CD8-positive, alpha-beta memory T cell (primary cell): ENCODE data around the gene SDK1. TPM values are rescaled to one million over a fixed set of nuclear protein-coding genes. Genes with fewer than 3 reads are reported as not detected.

Experiments used
- CTCF ChIA-PET: fragments of 350-600 bp; sonication (Branson Sonifier 250); formaldehyde crosslinking; loops from one replicate; lab custom pipeline; 2021; ENCODE audit warnings: antibody characterized with exemption; lab: Charles Lee
- POLR2A ChIA-PET: fragments of 350-600 bp; sonication (Branson Sonifier 250); formaldehyde crosslinking; loops from one replicate; lab custom pipeline; 2021; ENCODE audit warnings: antibody characterized with exemption; lab: Charles Lee
- DNase-seq, 5 donors: peaks; one replicate each; pipeline versions ENCODE4 v3.0.0 to v3.0.0-alpha.2; 2020 to 2022; ENCODE audit warnings: mixed read lengths in 1 of 5
- H3K27ac ChIP-seq: one replicate; pipeline ENCODE4 v1.7.0; 2013; ENCODE audit warnings: low read depth, mild to moderate bottlenecking, low read length, moderate library complexity
- H3K27me3 ChIP-seq: 2 replicates; pipeline ENCODE4 v1.7.0; 2013; ENCODE audit warnings: low read length, mild to moderate bottlenecking; ENCODE audit not compliant: insufficient read depth, poor library complexity, severe bottlenecking
- H3K36me3 ChIP-seq: 2 replicates; pipeline ENCODE4 v1.7.0; 2013; ENCODE audit warnings: mild to moderate bottlenecking, low read length, moderate library complexity; ENCODE audit not compliant: insufficient read depth
- H3K4me1 ChIP-seq: 2 replicates; pipeline ENCODE4 v1.7.0; 2013; ENCODE audit warnings: mild to moderate bottlenecking, low read length, moderate library complexity; ENCODE audit not compliant: insufficient read depth
- H3K4me3 ChIP-seq: 2 replicates; pipeline ENCODE4 v1.7.0; 2013; ENCODE audit warnings: mild to moderate bottlenecking, low read length
- H3K9me3 ChIP-seq: 2 replicates; pipeline ENCODE4 v1.7.0; 2013; ENCODE audit warnings: mild to moderate bottlenecking, low read length
- H3K27ac Mint-ChIP-seq, 8 donors: one replicate each; pipeline ENCODE4 v1.8.0; 2020 to 2021; ENCODE audit warnings: mixed read lengths in 8 of 8, mild to moderate bottlenecking in 6 of 8, inconsistent platforms in 3 of 8, moderate library complexity in 3 of 8
- H3K27me3 Mint-ChIP-seq, 2 donors: one replicate each; pipeline ENCODE4 v1.8.0; 2020 to 2021; ENCODE audit warnings: mixed read lengths in 2 of 2, mild to moderate bottlenecking in 1 of 2, moderate library complexity in 1 of 2
- H3K36me3 Mint-ChIP-seq, 3 donors: one replicate each; pipeline ENCODE4 v1.8.0; 2020 to 2021; ENCODE audit warnings: mixed read lengths in 3 of 3, inconsistent platforms in 1 of 3, mild to moderate bottlenecking in 1 of 3
- H3K4me1 Mint-ChIP-seq, 3 donors: one replicate each; pipeline ENCODE4 v1.8.0; 2020 to 2021; ENCODE audit warnings: mixed read lengths in 3 of 3, inconsistent platforms in 1 of 3, mild to moderate bottlenecking in 1 of 3
- H3K4me3 Mint-ChIP-seq, 7 donors: one replicate each; pipeline ENCODE4 v1.8.0; 2020 to 2021; ENCODE audit warnings: mixed read lengths in 7 of 7, mild to moderate bottlenecking in 6 of 7, moderate library complexity in 4 of 7, inconsistent platforms in 2 of 7
- H3K9me3 Mint-ChIP-seq, 5 donors: one replicate each; pipeline ENCODE4 v1.8.0; 2020 to 2022; ENCODE audit warnings: mixed read lengths in 5 of 5, mild to moderate bottlenecking in 3 of 5, moderate library complexity in 2 of 5, inconsistent platforms in 1 of 5
- polyA plus RNA-seq: library from polyadenylated mRNA; unstranded; fragments of 300-500 nt; fragmentation: Illumina TruSeq; gene quantifications from one replicate; pipeline ENCODE4 v1.2.3, GENCODE V29; 2021
- total RNA-seq, 2 experiments: library from RNA; stranded (reverse); gene quantifications; one replicate each; pipeline ENCODE4 v1.2.3, GENCODE V29; 2021

The SDK1 gene
- total and polyA plus RNA-seq, 3 experiments from 2014 or later = 0.04 TPM; not detected in 1

- Mint-ChIP-seq H3K27ac (no peak overlapping the region), H3K27me3 (peaks cover 0 to 2% of the 10 kb centered on the region in 2 donors), H3K4me1 (no peaks in the 10 kb centered on the region), H3K4me3 (no peak overlapping the region), H3K36me3 (peaks cover 0 to 3% (median 0%) of the 10 kb centered on the region in 3 donors), H3K9me3 (peaks cover 7 to 10% (median 8%) of the 10 kb centered on the region in 5 donors)
- no peaks in the 10 kb centered on the region for H3K27me3 ChIP-seq
- POLR2A ChIA-PET = no interaction called here
- H3K4me3 ChIP-seq = no peak overlapping the region
- no peaks in the 10 kb centered on the region for H3K9me3 ChIP-seq
- H3K36me3 ChIP-seq = no peaks in the 10 kb centered on the region
- DNase-seq = no peak
- no peak overlapping the region for H3K27ac ChIP-seq
- CTCF ChIA-PET = no interaction called here
- H3K4me1 ChIP-seq = no peaks in the 10 kb centered on the region
Observed at GRCh38 chr7:4245866-4246470, 944.9 kb downstream of the SDK1 start.

- peaks cover 0 to 2% of the 10 kb centered on the region in 2 donors for H3K27me3 Mint-ChIP-seq
- no peak overlapping the region for H3K4me3 Mint-ChIP-seq
- H3K4me3 ChIP-seq = no peak overlapping the region
- no peak overlapping the region for H3K27ac ChIP-seq
- no peaks in the 10 kb centered on the region for H3K27me3 ChIP-seq
- H3K27ac Mint-ChIP-seq = no peak overlapping the region
- H3K4me1 ChIP-seq = no peaks in the 10 kb centered on the region
- no peaks in the 10 kb centered on the region for H3K4me1 Mint-ChIP-seq
- peaks cover 8 to 15% (median 11%) of the 10 kb centered on the region in 5 donors for H3K9me3 Mint-ChIP-seq
- peaks cover 0 to 6% (median 0%) of the 10 kb centered on the region in 3 donors for H3K36me3 Mint-ChIP-seq
- ChIA-PET POLR2A (no interaction called here), CTCF (no interaction called here)
- H3K9me3 ChIP-seq = no peaks in the 10 kb centered on the region
- no peaks in the 10 kb centered on the region for H3K36me3 ChIP-seq
- DNase-seq = no peak
Observed at GRCh38 chr7:4246536-4246935, 945.5 kb downstream of the SDK1 start.

GRCh38 chr7:4247106-4247876, 946.2 kb downstream of the SDK1 start:
- ChIA-PET POLR2A (no interaction called here), CTCF (no interaction called here)
- no peaks in the 10 kb centered on the region for H3K4me1 Mint-ChIP-seq
- H3K27ac Mint-ChIP-seq = no peak overlapping the region
- H3K27me3 Mint-ChIP-seq = peaks cover 0 to 2% of the 10 kb centered on the region in 2 donors
- Histone ChIP-seq H3K4me1 (no peaks in the 10 kb centered on the region), H3K9me3 (no peaks in the 10 kb centered on the region), H3K27me3 (no peaks in the 10 kb centered on the region), H3K36me3 (no peaks in the 10 kb centered on the region), H3K27ac (no peak overlapping the region), H3K4me3 (no peak overlapping the region)
- DNase-seq = no peak
- no peak overlapping the region for H3K4me3 Mint-ChIP-seq
- peaks cover 0 to 6% (median 0%) of the 10 kb centered on the region in 3 donors for H3K36me3 Mint-ChIP-seq
- peaks cover 8 to 20% (median 15%) of the 10 kb centered on the region in 5 donors for H3K9me3 Mint-ChIP-seq

DNA sequence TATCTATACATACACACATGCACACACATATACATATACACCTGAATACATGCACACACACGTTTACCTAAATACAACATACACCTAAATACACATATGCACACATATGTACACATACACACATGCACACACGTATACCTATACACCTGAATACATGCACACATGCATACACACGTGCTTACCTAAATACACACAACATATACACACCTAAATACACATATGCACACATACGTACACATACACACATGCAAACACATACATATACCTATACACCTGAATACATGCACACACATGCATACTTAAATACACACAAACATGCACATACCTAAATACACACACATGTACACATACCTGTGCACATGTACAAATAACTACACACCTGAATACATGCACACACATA, 947.2 kb downstream of the SDK1 start:
- H3K27ac ChIP-seq = no peak overlapping the region
- no peaks in the 10 kb centered on the region for H3K36me3 ChIP-seq
- POLR2A ChIA-PET = no interaction called here
- H3K27me3 Mint-ChIP-seq = peaks cover 0 to 2% of the 10 kb centered on the region in 2 donors
- no peak overlapping the region for H3K4me3 Mint-ChIP-seq
- no peak for DNase-seq
- CTCF ChIA-PET = no interaction called here
- no peaks in the 10 kb centered on the region for H3K4me1 ChIP-seq
- no peaks in the 10 kb centered on the region for H3K27me3 ChIP-seq
- no peaks in the 10 kb centered on the region for H3K4me1 Mint-ChIP-seq
- peaks cover 12 to 25% (median 18%) of the 10 kb centered on the region in 5 donors for H3K9me3 Mint-ChIP-seq
- H3K9me3 ChIP-seq = no peaks in the 10 kb centered on the region
- H3K4me3 ChIP-seq = no peak overlapping the region
- H3K36me3 Mint-ChIP-seq = peaks cover 0 to 6% (median 0%) of the 10 kb centered on the region in 3 donors
- no peak overlapping the region for H3K27ac Mint-ChIP-seq

DNA sequence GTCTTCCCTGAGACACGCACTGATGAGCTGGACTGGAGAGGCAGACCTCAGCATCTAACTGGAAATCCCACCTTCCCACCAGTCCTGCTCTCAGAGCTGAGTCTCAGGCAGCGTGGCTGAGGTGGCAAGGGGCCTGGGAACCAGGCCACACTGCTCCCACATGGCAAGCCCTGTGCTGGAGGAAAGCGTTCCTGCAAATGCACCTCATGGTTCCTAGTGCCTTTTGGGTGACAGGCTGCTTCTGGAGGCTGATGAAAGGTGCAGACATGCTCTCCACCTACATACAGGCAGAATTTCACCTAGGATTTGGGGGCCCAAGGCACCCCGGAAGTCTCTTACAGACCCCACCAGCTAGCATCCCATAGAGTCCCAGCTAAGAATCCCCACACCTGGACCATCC, 948.2 kb downstream of the SDK1 start:
- POLR2A ChIA-PET = no interaction called here
- H3K4me1 ChIP-seq = no peaks in the 10 kb centered on the region
- Mint-ChIP-seq H3K4me3 (no peak overlapping the region), H3K27ac (no peak overlapping the region), H3K27me3 (peaks cover 0 to 2% of the 10 kb centered on the region in 2 donors), H3K36me3 (peaks cover 0 to 6% (median 0%) of the 10 kb centered on the region in 3 donors), H3K9me3 (peaks cover 9 to 32% (median 24%) of the 10 kb centered on the region in 5 donors), H3K4me1 (no peaks in the 10 kb centered on the region)
- no peaks in the 10 kb centered on the region for H3K36me3 ChIP-seq
- CTCF ChIA-PET = no interaction called here
- no peaks in the 10 kb centered on the region for H3K9me3 ChIP-seq
- H3K27ac ChIP-seq = no peak overlapping the region
- no peak for DNase-seq
- no peak overlapping the region for H3K4me3 ChIP-seq
- H3K27me3 ChIP-seq = no peaks in the 10 kb centered on the region

GRCh38 chr7:4255336-4255735, 954.3 kb downstream of the SDK1 start:
- ChIA-PET CTCF (no interaction called here), POLR2A (no interaction called here)
- H3K4me1 Mint-ChIP-seq = no peaks in the 10 kb centered on the region
- no peaks in the 10 kb centered on the region for H3K4me1 ChIP-seq
- peaks cover 0 to 6% (median 0%) of the 10 kb centered on the region in 3 donors for H3K36me3 Mint-ChIP-seq
- no peak overlapping the region for H3K4me3 ChIP-seq
- H3K27ac ChIP-seq = no peak overlapping the region
- H3K36me3 ChIP-seq = no peaks in the 10 kb centered on the region
- DNase-seq = no peak
- H3K4me3 Mint-ChIP-seq = no peak overlapping the region
- no peaks in the 10 kb centered on the region for H3K27me3 ChIP-seq
- H3K9me3 ChIP-seq = no peaks in the 10 kb centered on the region
- H3K9me3 Mint-ChIP-seq = peaks cover 9 to 34% (median 29%) of the 10 kb centered on the region in 5 donors
- H3K27me3 Mint-ChIP-seq = peaks cover 1 to 8% of the 10 kb centered on the region in 2 donors
- no peak overlapping the region for H3K27ac Mint-ChIP-seq

DNA sequence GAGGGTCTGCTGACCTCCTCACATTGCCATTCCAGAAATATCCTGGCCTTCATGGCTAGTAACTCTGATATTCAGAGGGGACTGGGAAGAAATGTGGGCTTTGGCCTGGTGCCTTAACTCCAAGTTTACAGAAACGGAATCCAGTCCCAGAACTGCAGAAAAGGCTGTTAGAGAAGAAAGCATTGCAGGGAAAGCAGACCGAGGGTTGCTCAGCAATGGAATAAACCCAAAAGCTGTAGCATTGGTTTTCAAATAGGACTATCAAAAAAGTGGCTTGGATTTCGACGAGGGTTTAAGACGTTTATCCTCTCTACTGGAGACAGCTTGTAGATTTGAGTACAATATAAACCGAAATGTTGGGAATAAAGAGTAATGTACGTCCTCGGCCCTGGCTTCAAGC, 955.2 kb downstream of the SDK1 start:
- peaks cover 1 to 8% of the 10 kb centered on the region in 2 donors for H3K27me3 Mint-ChIP-seq
- peaks cover 0 to under 1% (median 0%) of the 10 kb centered on the region in 3 donors for H3K36me3 Mint-ChIP-seq
- H3K4me1 Mint-ChIP-seq = no peaks in the 10 kb centered on the region
- DNase-seq = no peak
- H3K27me3 ChIP-seq = no peaks in the 10 kb centered on the region
- no peak overlapping the region for H3K4me3 ChIP-seq
- ChIA-PET POLR2A (no interaction called here), CTCF (no interaction called here)
- H3K9me3 Mint-ChIP-seq = peaks cover 6 to 27% (median 24%) of the 10 kb centered on the region in 5 donors
- no peak overlapping the region for H3K27ac ChIP-seq
- H3K27ac Mint-ChIP-seq = no peak overlapping the region
- no peaks in the 10 kb centered on the region for H3K36me3 ChIP-seq
- no peaks in the 10 kb centered on the region for H3K4me1 ChIP-seq
- H3K4me3 Mint-ChIP-seq = no peak overlapping the region
- H3K9me3 ChIP-seq = no peaks in the 10 kb centered on the region
